ENCODE results near the gene MCC.

The MCC gene

DNA sequence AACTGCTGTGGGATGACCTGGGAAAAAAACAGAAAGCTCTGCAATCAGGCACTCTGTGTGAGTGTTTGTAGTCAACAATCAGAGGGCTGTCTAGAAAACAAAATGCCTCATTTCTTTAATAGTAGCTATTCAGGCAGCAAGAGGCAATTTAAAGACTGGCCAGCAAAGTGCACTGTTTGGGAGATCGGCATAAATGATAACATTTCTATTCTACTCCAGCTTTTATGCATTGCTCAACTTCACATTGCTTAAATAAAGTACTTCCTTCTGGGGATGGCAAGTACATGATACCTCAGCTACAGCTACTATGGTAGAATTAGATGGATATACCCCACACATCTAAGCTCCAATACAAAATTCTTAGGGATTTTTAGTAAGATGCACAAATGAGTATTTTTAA, 318.5 kb downstream of the MCC start:
- Histone ChIP-seq H3K4me3 (ENCODE audit: low read length) (no peak overlapping the region), H4K20me1 (ENCODE audit: insufficient read depth, low read length) (peaks cover 18% of the 10 kb centered on the region), H3F3A (ENCODE audit: insufficient read depth, low read length) (peaks cover 15% of the 10 kb centered on the region), H3K27me3 (replicated peaks; ENCODE audit: insufficient read depth, low read length) (no peaks in the 10 kb centered on the region), H3K79me2 (ENCODE audit: low read length) (peaks cover 98% of the 10 kb centered on the region), H3K9ac (ENCODE audit: low read length) (no peak overlapping the region), H3K4me2 (ENCODE audit: low read depth, low read length) (no peak overlapping the region), H3K27ac (ENCODE audit: low read length) (no peak overlapping the region), H3K9me3 (replicated peaks; ENCODE audit: insufficient read depth, low read length) (no peaks in the 10 kb centered on the region), H3K9me2 (replicated peaks; ENCODE audit: insufficient read depth, low read length) (no peaks in the 10 kb centered on the region), H3K4me1 (ENCODE audit: low read length) (peaks cover 22% of the 10 kb centered on the region), H2AFZ (ENCODE audit: low read length) (no peak overlapping the region), H3K36me3 (replicated peaks; ENCODE audit: insufficient read depth, low read length) (no peaks in the 10 kb centered on the region)
- no peak for DNase-seq
- TF ChIP-seq, protein P1, sequence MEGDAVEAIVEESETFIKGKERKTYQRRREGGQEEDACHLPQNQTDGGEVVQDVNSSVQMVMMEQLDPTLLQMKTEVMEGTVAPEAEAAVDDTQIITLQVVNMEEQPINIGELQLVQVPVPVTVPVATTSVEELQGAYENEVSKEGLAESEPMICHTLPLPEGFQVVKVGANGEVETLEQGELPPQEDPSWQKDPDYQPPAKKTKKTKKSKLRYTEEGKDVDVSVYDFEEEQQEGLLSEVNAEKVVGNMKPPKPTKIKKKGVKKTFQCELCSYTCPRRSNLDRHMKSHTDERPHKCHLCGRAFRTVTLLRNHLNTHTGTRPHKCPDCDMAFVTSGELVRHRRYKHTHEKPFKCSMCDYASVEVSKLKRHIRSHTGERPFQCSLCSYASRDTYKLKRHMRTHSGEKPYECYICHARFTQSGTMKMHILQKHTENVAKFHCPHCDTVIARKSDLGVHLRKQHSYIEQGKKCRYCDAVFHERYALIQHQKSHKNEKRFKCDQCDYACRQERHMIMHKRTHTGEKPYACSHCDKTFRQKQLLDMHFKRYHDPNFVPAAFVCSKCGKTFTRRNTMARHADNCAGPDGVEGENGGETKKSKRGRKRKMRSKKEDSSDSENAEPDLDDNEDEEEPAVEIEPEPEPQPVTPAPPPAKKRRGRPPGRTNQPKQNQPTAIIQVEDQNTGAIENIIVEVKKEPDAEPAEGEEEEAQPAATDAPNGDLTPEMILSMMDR (IDR thresholded peaks at IDR 0.05; ENCODE audit: low read length): no peak
- TF ChIP-seq EZH2phosphoT487 (IDR thresholded peaks at IDR 0.05; ENCODE audit: low read length): no peak
- TF ChIP-seq EZH2 (optimal IDR thresholded peaks at IDR 0.05; ENCODE audit: low read depth, low read length): no peak

DNA sequence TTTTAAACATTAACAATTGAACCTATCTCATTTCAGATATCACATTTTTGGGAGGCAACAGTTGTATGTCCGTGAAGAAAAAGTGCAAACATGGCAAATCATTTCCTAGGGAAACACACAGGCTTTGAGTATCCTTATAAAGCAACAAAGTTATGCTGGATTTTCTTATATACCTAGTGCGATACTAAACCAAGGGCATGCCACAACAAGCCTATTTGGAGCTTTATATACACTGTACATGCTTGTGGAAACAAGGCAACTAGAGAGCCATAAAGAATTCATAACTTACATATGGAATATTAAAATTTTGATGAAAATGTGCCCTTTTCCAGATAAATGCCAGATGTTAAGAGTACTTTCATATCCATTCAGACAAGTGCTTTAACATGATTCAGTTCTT, 320.3 kb downstream of the MCC start:
- H3K27ac ChIP-seq (ENCODE audit: low read length): no peak overlapping the region
- no peaks in the 10 kb centered on the region for H3K36me3 ChIP-seq (replicated peaks; ENCODE audit: insufficient read depth, low read length)
- TF ChIP-seq, protein P1 (IDR thresholded peaks at IDR 0.05; ENCODE audit: low read length): no peak
- TF ChIP-seq EZH2 (optimal IDR thresholded peaks at IDR 0.05; ENCODE audit: low read depth, low read length): no peak
- no peak for TF ChIP-seq EZH2phosphoT487 (IDR thresholded peaks at IDR 0.05; ENCODE audit: low read length)
- no peaks in the 10 kb centered on the region for H3K27me3 ChIP-seq (replicated peaks; ENCODE audit: insufficient read depth, low read length)
- peaks cover 12% of the 10 kb centered on the region for H3F3A ChIP-seq (ENCODE audit: insufficient read depth, low read length)
- H3K9me3 ChIP-seq (replicated peaks; ENCODE audit: insufficient read depth, low read length): no peaks in the 10 kb centered on the region
- H3K79me2 ChIP-seq (ENCODE audit: low read length): peaks cover 97% of the 10 kb centered on the region
- H3K4me3 ChIP-seq (ENCODE audit: low read length): no peak overlapping the region
- H3K4me1 ChIP-seq (ENCODE audit: low read length): peaks cover 12% of the 10 kb centered on the region
- no peak overlapping the region for H2AFZ ChIP-seq (ENCODE audit: low read length)
- no peak overlapping the region for H3K9ac ChIP-seq (ENCODE audit: low read length)
- DNase-seq: no peak
- no peaks in the 10 kb centered on the region for H3K9me2 ChIP-seq (replicated peaks; ENCODE audit: insufficient read depth, low read length)
- H4K20me1 ChIP-seq (ENCODE audit: insufficient read depth, low read length): peaks cover 19% of the 10 kb centered on the region
- H3K4me2 ChIP-seq (ENCODE audit: low read depth, low read length): no peak overlapping the region

DNA sequence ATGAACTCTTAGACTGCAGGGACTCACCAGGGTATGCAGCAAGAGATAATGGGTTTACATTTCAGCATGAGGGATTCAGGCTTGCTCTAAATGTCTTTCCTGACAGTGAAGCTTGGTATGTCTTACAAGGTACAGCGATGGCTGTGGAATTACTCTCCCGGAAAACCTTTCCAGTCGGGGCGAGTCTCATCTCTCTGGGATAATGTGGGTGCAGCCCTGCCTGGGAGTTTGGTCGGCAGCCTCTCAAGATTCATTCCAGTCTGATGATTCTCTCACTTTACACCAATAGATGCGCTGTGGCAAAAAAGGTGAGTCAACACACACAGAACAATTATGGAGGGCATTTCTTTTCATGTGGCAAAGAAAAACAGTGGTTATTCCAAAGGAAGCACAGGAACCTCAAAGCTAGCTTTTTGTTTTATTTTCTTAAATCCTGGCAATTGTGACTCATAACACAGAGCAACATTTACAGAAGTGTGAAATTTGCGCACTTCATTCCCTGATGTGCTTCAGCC, 321.3 kb downstream of the MCC start:
- no peak for DNase-seq
- H3K9ac ChIP-seq (ENCODE audit: low read length): no peak overlapping the region
- no peak overlapping the region for H2AFZ ChIP-seq (ENCODE audit: low read length)
- no peaks in the 10 kb centered on the region for H3K9me3 ChIP-seq (replicated peaks; ENCODE audit: insufficient read depth, low read length)
- H3K4me1 ChIP-seq (ENCODE audit: low read length): peaks cover 3% of the 10 kb centered on the region
- H3K9me2 ChIP-seq (replicated peaks; ENCODE audit: insufficient read depth, low read length): no peaks in the 10 kb centered on the region
- H3K79me2 ChIP-seq (ENCODE audit: low read length): peaks cover 99% of the 10 kb centered on the region
- no peak overlapping the region for H3K4me2 ChIP-seq (ENCODE audit: low read depth, low read length)
- no peaks in the 10 kb centered on the region for H3K36me3 ChIP-seq (replicated peaks; ENCODE audit: insufficient read depth, low read length)
- H3K27ac ChIP-seq (ENCODE audit: low read length): no peak overlapping the region
- TF ChIP-seq, protein P1 (IDR thresholded peaks at IDR 0.05; ENCODE audit: low read length): no peak
- TF ChIP-seq EZH2phosphoT487 (IDR thresholded peaks at IDR 0.05; ENCODE audit: low read length) (no peak), EZH2 (optimal IDR thresholded peaks at IDR 0.05; ENCODE audit: low read depth, low read length) (no peak)
- no peaks in the 10 kb centered on the region for H3K27me3 ChIP-seq (replicated peaks; ENCODE audit: insufficient read depth, low read length)
- H3F3A ChIP-seq (ENCODE audit: insufficient read depth, low read length): peaks cover 3% of the 10 kb centered on the region
- peaks cover 24% of the 10 kb centered on the region for H4K20me1 ChIP-seq (ENCODE audit: insufficient read depth, low read length)
- no peak overlapping the region for H3K4me3 ChIP-seq (ENCODE audit: low read length)

Measured in MM.1S (cell line).